ENCODE data around the gene FBXO15. TPM values are rescaled to one million over a fixed set of nuclear protein-coding genes. Genes with fewer than 3 reads are reported as not detected.

Gene FBXO15, protein sequence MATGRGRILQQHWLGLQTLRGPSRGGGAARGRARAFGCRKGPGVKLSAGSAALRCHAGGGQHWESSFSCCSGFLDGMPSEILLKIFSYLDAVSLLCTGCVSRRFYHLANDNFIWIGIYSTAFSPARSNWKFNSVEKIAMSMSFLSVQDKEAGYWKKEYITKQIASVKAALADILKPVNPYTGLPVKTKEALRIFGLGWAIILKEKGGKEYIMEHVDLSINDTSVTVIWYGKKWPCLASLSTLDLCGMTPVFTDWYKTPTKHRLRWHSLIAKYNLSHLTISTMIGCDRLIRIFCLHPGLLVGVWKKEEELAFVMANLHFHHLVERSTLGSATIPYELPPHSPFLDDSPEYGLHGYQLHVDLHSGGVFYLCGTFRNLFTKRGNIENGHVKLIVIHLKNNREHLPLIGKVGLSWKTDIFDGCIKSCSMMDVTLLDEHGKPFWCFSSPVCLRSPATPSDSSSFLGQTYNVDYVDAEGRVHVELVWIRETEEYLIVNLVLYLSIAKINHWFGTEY
- total RNA-seq (2014; rRNA removed; shearing (Covaris generic); ENCODE audit: low replicate concordance), result 1.1 TPM in 1 of 2 replicates, not detected in the other

- Histone ChIP-seq H3K9me3 (no peaks in the 10 kb centered on the region), H3K27me3 (no peaks in the 10 kb centered on the region), H3K36me3 (peaks cover 15% of the 10 kb centered on the region), H3K4me3 (peak within 1 kb of the TSS; percentile 85)
- DNase-seq, result peak; percentile 95
Measured at GRCh38 chr18:74147779-74148542, at the start of gene FBXO15, which contains the start of gene TIMM21. Gene FBXO15 (minus strand): TSS chr18:74147834. CDS start chr18:74147785, 49 bp downstream. Gene TIMM21 (plus strand): TSS chr18:74148523. CDS start chr18:74148809, 286 bp downstream.

DNA sequence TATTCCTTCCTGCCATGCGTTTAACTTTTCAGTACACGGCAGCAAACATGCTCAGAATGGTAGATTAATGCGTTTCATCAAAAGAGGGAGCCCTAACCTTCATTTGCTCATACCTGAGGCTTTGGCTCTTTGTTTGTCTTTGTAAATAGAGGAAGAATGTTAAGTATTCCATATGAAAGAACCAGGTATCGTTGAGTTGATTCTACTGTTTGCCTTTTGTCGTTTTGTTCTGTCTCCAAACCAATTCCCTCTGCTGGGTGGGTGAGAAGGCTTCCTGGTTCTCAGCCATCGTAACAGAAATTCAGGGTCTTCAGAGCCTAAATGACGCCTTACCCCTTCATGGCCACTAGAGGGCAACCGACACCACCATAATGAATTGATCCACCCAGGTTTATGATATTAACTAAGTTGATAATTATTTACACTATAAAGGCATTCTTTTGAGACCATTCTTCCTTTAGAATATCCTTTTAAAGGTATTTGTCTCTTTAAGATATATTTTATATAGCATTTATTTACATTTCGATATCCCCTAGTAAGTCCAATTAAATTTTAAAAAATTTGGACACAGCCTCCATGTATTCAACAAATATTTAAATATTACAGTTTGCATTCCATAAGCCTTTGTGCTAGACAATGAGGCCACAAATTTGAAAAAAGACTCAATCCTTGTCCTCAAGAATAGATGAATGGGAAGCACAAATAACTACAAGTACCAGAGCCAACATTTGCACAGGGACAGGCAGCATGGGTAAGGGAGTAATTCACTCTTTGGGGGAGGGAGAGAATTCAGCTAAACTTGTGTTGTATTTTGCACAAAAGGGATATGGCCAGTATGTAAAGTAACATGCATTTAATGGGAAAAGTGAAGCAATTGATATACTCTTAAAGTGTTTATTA is 48.8 kb upstream of the FBXO15 start:
- DNase-seq, result peak; percentile 14
- H3K27me3 ChIP-seq, result no peaks in the 10 kb centered on the region
- no peaks in the 10 kb centered on the region; the same call in 1 of the 2 replicates for H3K36me3 ChIP-seq
- peak overlapping the region; percentile 19 for H3K4me3 ChIP-seq
- no peaks in the 10 kb centered on the region for H3K9me3 ChIP-seq

DNA sequence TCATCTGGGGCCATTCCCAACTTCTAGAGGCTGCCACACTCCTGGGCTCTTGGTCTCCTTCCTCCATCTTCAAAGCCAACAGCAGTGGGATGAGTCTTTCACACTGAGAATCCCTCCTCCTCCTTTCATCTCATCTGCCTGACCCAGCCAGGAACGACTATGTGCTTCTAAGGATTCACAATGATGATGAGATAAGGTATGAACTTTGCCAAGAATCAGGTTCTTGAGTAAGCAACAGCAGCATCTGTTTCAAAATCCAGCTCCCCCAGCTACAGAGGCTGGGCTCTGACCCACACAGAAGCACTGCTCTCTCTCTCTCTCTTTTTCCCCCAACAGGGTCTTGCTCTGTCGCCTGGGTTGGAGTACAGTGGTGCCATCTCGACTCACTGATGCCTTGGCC is 47.1 kb upstream of the FBXO15 start:
- no peak for DNase-seq
- Histone ChIP-seq H3K4me3 (no peak overlapping the region), H3K27me3 (no peaks in the 10 kb centered on the region), H3K36me3 (no peaks in the 10 kb centered on the region; the same call in 1 of the 2 replicates), H3K9me3 (no peaks in the 10 kb centered on the region)

DNA sequence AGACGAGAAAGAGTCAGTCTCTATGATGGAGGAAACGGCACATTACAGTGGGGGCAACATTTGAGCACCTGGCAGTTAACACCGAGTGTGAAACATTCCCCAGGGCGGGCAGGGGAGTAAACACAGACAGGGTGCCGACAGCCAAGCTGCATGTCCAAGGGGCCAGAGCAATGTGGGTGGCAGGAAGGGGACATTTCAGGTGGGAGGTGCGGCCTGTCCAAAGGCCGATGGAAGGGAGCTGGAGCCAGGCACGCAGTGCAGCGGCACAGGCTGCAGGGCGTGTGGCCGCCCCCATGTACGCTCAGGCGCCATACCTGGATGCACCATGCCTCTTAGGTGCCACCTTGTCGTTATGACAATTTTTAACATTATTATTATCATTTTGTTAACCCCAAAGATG is 43.9 kb upstream of the FBXO15 start:
- no peak for DNase-seq
- no peaks in the 10 kb centered on the region for H3K9me3 ChIP-seq
- H3K27me3 ChIP-seq, result no peaks in the 10 kb centered on the region
- no peaks in the 10 kb centered on the region; the same call in 1 of the 2 replicates for H3K36me3 ChIP-seq
- no peak overlapping the region for H3K4me3 ChIP-seq

DNA sequence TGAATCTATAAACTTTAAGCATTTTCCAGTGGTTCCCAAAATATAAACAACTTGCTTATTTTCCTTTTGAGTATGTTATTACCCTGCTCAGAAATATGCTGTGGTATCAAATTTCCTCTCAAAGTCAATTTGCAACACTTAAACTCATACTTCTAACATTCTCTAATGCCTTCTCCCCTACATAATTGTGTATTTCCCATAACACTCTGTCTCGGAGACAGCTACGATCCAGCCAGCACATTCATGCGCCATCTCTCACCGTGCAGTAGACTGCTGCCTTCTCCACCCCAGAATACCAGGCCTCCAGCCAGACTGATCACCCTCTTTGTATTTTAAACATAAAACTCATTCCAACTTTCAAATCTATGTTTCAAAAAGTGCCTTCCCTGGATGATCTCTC is 42.5 kb upstream of the FBXO15 start:
- no peaks in the 10 kb centered on the region for H3K9me3 ChIP-seq
- no peaks in the 10 kb centered on the region for H3K36me3 ChIP-seq
- H3K4me3 ChIP-seq, result no peak overlapping the region
- H3K27me3 ChIP-seq, result no peaks in the 10 kb centered on the region
- DNase-seq, result peak; percentile 82

GRCh38 chr18:74186661-74187060 is 39.0 kb upstream of the FBXO15 start:
- Histone ChIP-seq H3K9me3 (no peaks in the 10 kb centered on the region), H3K36me3 (no peaks in the 10 kb centered on the region), H3K27me3 (no peaks in the 10 kb centered on the region), H3K4me3 (no peak overlapping the region)
- no peak for DNase-seq

DNA sequence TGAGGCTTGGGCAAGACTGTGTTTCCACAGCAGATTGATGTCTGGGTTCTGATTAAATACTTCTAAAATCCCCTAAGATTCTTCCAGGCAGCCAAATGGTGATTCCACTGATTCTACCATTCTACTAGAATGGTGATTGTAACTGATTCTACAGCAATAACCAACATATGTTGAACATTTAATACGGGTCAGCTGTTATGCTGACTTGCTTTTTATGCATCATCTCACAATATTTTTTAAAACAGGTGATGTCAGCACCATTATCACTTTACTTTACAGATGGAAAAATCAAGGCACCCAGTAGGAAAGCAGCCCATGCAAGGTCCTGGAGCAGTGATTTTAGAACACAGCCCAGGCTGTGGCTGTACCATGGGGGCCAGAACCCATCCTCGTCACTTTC is 38.2 kb upstream of the FBXO15 start:
- no peaks in the 10 kb centered on the region for H3K36me3 ChIP-seq
- no peaks in the 10 kb centered on the region for H3K27me3 ChIP-seq
- DNase-seq, result no peak
- no peaks in the 10 kb centered on the region for H3K9me3 ChIP-seq
- no peak overlapping the region for H3K4me3 ChIP-seq

GRCh38 chr18:74184875-74185274 is 37.2 kb upstream of the FBXO15 start:
- no peaks in the 10 kb centered on the region for H3K36me3 ChIP-seq
- H3K9me3 ChIP-seq, result no peaks in the 10 kb centered on the region
- no peak overlapping the region for H3K4me3 ChIP-seq
- H3K27me3 ChIP-seq, result no peaks in the 10 kb centered on the region
- DNase-seq, result no peak

DNA sequence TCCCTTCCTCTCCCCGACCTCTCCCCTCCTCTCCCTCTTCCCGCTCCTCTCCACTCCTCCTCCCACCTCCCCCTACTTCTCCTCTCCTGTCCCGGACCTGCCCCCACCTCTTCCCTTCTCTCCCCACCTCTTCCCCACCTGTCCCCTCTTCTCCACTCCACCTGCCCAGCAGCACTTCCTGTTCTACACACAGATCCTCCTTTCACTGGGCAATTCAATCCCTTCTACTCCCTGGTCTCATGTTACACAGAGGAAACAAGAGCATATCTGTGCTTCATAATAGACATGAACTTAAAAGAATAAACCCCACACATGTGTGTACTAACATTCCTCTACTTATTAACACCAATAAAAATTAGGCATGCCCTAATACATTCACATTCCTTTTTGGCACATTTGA is 35.5 kb upstream of the FBXO15 start:
- no peak for DNase-seq
- Histone ChIP-seq H3K36me3 (no peaks in the 10 kb centered on the region), H3K9me3 (no peaks in the 10 kb centered on the region)

GRCh38 chr18:74182335-74182734 is 34.7 kb upstream of the FBXO15 start:
- no peak for DNase-seq
- H3K36me3 ChIP-seq, result no peaks in the 10 kb centered on the region
- no peaks in the 10 kb centered on the region for H3K9me3 ChIP-seq
- H3K27me3 ChIP-seq, result no peaks in the 10 kb centered on the region
- H3K4me3 ChIP-seq, result no peak overlapping the region

More for the DNA sequence above, 35.5 kb upstream of the FBXO15 start:
- Histone ChIP-seq H3K4me3 (no peak overlapping the region), H3K27me3 (no peaks in the 10 kb centered on the region)

GRCh38 chr18:74179623-74180199 is 32.1 kb upstream of the FBXO15 start:
- Histone ChIP-seq H3K9me3 (no peaks in the 10 kb centered on the region), H3K27me3 (no peaks in the 10 kb centered on the region), H3K4me3 (no peak overlapping the region), H3K36me3 (no peaks in the 10 kb centered on the region)
- DNase-seq, result no peak

DNA sequence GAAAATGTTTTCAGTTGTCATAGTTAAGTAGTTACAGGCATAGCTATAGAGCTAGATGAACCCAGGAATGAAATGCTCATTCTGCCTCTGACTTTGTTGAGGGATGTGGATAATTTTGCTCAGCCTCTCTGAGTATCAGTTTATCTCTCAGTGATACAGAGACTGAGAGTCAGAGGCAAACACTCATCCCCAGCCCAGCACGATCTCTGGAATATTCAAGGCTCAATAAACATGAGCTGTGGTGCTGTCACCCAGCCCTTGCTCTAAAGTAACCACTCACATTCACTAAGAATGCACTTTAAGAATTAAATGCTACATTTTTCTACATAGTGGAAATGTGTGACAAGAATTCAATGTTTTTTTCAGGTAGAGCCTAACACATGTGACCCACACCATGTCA is 31.2 kb upstream of the FBXO15 start:
- Histone ChIP-seq H3K36me3 (no peaks in the 10 kb centered on the region), H3K27me3 (no peaks in the 10 kb centered on the region), H3K9me3 (no peaks in the 10 kb centered on the region), H3K4me3 (no peak overlapping the region)
- DNase-seq, result no peak

- no peaks in the 10 kb centered on the region for H3K27me3 ChIP-seq
- no peak overlapping the region for H3K4me3 ChIP-seq
- no peaks in the 10 kb centered on the region for H3K36me3 ChIP-seq
- H3K9me3 ChIP-seq, result no peaks in the 10 kb centered on the region
- DNase-seq, result no peak
Measured at GRCh38 chr18:74175658-74176057, 28.0 kb upstream of the FBXO15 start.

GRCh38 chr18:74173434-74173750 is 25.8 kb upstream of the FBXO15 start:
- H3K36me3 ChIP-seq, result no peaks in the 10 kb centered on the region

DNA sequence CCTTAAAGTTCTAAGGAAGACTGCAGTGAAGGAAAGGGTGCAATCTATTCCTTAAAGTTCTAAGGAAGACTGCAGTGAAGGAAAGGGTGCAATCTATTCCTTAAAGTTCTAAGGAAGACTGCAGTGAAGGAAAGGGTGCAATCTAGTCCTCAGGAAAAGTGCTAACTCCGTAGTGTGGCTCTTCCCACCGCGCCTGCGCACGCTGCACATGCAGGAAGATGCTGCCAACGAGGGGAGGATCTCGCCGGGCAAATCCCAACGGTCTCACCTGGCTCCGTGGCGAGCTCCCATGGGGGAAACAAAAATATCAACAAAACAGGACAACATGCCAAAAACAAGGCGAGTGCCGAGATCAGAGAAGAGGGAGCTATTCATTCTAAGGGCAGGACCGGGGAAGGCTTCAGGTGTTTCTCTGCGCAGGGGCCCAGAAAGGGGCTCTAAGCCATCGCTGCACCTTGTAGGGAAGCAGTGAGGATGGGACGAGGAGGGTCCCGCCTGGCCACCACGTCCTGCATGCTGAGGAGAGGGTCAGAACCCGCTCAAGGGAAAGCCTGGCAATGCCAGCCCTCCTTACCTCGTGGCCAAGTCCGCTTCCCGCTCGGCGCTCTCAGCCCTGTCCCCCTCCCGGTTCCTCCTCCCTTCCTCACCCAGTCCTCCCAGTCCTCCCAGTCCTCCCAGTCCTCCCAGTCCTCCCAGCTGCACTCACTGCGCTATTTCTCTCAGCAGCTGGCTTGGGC is 25.2 kb upstream of the FBXO15 start:
- H3K36me3 ChIP-seq, result no peaks in the 10 kb centered on the region
- no peak overlapping the region for H3K4me3 ChIP-seq
- H3K27me3 ChIP-seq, result peaks cover 2% of the 10 kb centered on the region; the same call in 1 of the 2 replicates
- no peak for DNase-seq
- H3K9me3 ChIP-seq, result no peaks in the 10 kb centered on the region

More at GRCh38 chr18:74173434-74173750, 25.8 kb upstream of the FBXO15 start:
- DNase-seq, result no peak
- H3K27me3 ChIP-seq, result peaks cover 2% of the 10 kb centered on the region; the same call in 1 of the 2 replicates
- H3K9me3 ChIP-seq, result no peaks in the 10 kb centered on the region
- no peak overlapping the region for H3K4me3 ChIP-seq

All from MG63 (cell line).